ENCODE data around the gene TGFBRAP1. TPM values are rescaled to one million over a fixed set of nuclear protein-coding genes. Genes with fewer than 3 reads are reported as not detected.

Gene TGFBRAP1
- total RNA-seq, 4 donors from 2014 or later, result 13.1 to 21.8 (median 19.4) TPM

DNA sequence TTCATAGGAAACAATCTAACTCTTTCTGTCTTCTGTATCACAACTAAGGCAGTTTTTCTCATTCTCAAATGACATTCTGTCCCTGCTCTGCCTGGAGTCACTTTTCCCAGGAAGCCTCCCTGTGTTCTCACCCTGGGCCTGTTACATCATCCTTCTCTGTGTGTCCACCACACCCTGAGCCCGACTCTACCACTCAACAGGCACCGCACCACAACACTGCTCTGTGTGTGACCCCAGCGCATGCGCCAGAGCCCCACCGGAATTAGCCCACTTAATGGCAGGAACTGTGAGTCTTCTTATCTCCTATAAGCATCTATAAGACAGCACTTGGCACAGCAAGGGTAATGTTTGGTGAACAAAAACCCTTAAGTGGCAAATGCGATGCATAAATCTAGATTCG lies 32.3 kb downstream of the TGFBRAP1 start:
- intact Hi-C loops (cut with DNase I; ENCODE audit: low total_unique reads), result no loop called here
- no peak overlapping the region for H3K4me3 ChIP-seq
- no peak for DNase-seq
- TF ChIP-seq EP300 (IDR thresholded peaks at IDR 0.05; ENCODE audit: low read depth), result no peak
- TF ChIP-seq POLR2A (IDR thresholded peaks at IDR 0.05), result no peak
- TF ChIP-seq, protein P1, sequence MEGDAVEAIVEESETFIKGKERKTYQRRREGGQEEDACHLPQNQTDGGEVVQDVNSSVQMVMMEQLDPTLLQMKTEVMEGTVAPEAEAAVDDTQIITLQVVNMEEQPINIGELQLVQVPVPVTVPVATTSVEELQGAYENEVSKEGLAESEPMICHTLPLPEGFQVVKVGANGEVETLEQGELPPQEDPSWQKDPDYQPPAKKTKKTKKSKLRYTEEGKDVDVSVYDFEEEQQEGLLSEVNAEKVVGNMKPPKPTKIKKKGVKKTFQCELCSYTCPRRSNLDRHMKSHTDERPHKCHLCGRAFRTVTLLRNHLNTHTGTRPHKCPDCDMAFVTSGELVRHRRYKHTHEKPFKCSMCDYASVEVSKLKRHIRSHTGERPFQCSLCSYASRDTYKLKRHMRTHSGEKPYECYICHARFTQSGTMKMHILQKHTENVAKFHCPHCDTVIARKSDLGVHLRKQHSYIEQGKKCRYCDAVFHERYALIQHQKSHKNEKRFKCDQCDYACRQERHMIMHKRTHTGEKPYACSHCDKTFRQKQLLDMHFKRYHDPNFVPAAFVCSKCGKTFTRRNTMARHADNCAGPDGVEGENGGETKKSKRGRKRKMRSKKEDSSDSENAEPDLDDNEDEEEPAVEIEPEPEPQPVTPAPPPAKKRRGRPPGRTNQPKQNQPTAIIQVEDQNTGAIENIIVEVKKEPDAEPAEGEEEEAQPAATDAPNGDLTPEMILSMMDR (IDR thresholded peaks at IDR 0.05), result no peak
- no peak for TF ChIP-seq POLR2AphosphoS5 (IDR thresholded peaks at IDR 0.05)
- H3K27ac ChIP-seq, result no peak overlapping the region
- no peaks in the 10 kb centered on the region for H3K27me3 ChIP-seq
- H3K36me3 ChIP-seq, result peaks cover 0 to 23% (median 4%) of the 10 kb centered on the region in 4 donors
- no peaks in the 10 kb centered on the region for H3K9me3 ChIP-seq
- no peaks in the 10 kb centered on the region for H3K4me1 ChIP-seq
- 69 to 91% methylated on average over 3 to 7 of the region's 7 CpGs for WGBS, 2 donors (ENCODE audit: low coverage in 1 of 2)
- in situ Hi-C loops (cut with MboI; ENCODE audit: low pct_ligation_motif_present in 1 of 4, low pct_unique_long_range_greater_than_20kb in 1 of 4, low sequenced_read_pairs in 3 of 4), result no loop called here

DNA sequence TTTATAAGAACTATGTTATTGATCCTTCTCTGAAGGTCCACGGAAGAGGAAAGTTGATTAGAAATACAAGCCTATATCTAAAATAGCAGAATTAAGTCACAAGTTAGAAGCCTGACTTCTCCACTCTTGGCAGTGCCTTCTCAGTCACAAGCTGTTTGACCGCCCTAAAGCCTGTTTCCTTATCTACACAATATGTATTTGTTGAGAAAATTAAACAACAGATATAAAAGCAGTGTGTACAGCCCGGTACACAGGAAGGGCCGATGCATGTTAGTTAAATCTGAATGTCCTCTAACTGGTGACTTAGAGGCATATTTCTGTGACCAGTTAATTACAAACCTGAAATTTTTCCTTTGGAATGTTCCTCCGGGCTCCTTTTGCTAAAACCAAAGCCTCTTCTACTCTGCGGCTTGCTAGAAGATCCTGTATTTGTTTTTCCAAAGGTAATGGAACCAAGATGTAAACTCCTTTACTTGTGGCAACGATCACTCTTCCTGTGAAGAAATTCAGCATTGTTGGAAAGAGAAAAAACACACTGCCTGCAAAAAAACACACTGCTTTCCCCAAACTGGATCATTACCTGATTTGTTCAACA lies 33.4 kb downstream of the TGFBRAP1 start:
- no peaks in the 10 kb centered on the region for H3K4me1 ChIP-seq
- H3K27ac ChIP-seq, result no peak overlapping the region
- peaks cover 0 to 23% (median 6%) of the 10 kb centered on the region in 4 donors for H3K36me3 ChIP-seq
- no peaks in the 10 kb centered on the region for H3K9me3 ChIP-seq
- intact Hi-C loops (cut with DNase I; ENCODE audit: low total_unique reads), result no loop called here
- WGBS, 2 donors (ENCODE audit: low coverage in 1 of 2), result 54 to 61% methylated on average over 7 of the region's 7 CpGs
- H3K27me3 ChIP-seq, result no peaks in the 10 kb centered on the region
- in situ Hi-C loops (cut with MboI; ENCODE audit: low pct_ligation_motif_present in 1 of 4, low pct_unique_long_range_greater_than_20kb in 1 of 4, low sequenced_read_pairs in 3 of 4), result no loop called here
- no peak overlapping the region for H3K4me3 ChIP-seq
- TF ChIP-seq POLR2AphosphoS5 (IDR thresholded peaks at IDR 0.05) (no peak), EP300 (IDR thresholded peaks at IDR 0.05; ENCODE audit: low read depth) (no peak), POLR2A (IDR thresholded peaks at IDR 0.05) (no peak)
- TF ChIP-seq, protein P1 (IDR thresholded peaks at IDR 0.05), result no peak
- DNase-seq, result no peak

DNA sequence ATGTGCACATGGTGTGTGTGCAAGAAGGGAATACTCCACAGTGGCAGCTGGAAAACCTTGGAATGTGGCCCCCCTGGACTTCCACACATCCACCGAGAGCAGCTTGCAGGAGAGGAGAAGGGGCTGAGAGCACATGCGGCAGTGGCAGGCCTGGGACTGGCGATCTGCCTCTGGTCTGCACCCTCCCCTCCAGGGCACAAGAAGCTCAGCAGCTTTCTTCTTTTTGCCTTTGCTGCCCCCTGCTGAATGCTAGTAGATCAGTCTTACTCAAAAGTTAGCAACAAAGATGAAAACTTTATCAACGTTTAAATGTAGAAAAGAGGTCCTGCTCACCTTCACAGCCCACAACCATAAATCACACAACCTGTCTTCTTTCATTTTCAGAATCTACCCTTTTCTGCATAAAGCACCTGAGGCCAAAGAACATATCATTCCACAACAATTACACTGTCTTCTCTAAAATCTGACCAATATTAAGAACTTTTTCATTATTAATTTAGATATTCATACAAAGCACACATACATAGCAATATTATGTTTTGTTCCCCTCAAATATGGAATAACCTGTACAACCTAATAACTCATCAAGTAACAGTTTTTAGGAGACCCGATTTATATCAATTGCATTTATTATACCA lies 34.6 kb downstream of the TGFBRAP1 start:
- Histone ChIP-seq H3K4me1 (no peaks in the 10 kb centered on the region), H3K27me3 (no peaks in the 10 kb centered on the region), H3K27ac (no peak overlapping the region), H3K9me3 (no peaks in the 10 kb centered on the region), H3K36me3 (peaks cover 0 to 27% (median 10%) of the 10 kb centered on the region in 4 donors), H3K4me3 (no peak overlapping the region)
- no peak for DNase-seq
- in situ Hi-C loops (cut with MboI; ENCODE audit: low pct_ligation_motif_present in 1 of 4, low pct_unique_long_range_greater_than_20kb in 1 of 4, low sequenced_read_pairs in 3 of 4) (no loop called here), intact Hi-C loops (cut with DNase I; ENCODE audit: low total_unique reads) (no loop called here)
- no peak for TF ChIP-seq POLR2AphosphoS5 (IDR thresholded peaks at IDR 0.05)
- TF ChIP-seq, protein P1 (IDR thresholded peaks at IDR 0.05), result peak in 3 of 5 experiments; percentile 24 to 33 (median 30)
- no peak for TF ChIP-seq POLR2A (IDR thresholded peaks at IDR 0.05)
- 38 to 50% methylated on average over 2 to 5 of the region's 5 CpGs for WGBS, 2 donors (ENCODE audit: low coverage in 1 of 2)

DNA sequence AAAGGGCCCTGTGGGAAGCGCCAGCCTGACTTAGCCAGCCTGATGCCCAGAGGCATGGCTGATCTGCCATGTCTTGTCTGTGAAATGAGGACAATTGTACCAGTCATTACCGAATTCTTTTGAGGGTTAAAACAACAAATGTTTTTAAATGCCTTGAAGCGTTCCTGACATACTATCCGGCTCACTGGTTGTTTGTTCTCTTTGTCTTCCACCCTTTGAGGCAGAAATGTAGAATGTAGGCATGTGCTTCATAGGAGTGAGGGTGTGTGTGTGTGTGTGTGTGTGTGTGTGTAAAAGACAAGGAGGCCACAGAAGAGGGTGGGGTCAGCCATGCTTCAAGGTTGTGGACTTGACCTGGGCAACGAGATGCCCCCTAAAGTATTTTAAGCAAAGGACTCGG lies 35.5 kb downstream of the TGFBRAP1 start:
- Histone ChIP-seq H3K27me3 (no peaks in the 10 kb centered on the region), H3K27ac (no peak overlapping the region), H3K36me3 (peaks cover 0 to 35% (median 12%) of the 10 kb centered on the region in 4 donors), H3K4me3 (no peak overlapping the region), H3K9me3 (no peaks in the 10 kb centered on the region), H3K4me1 (no peaks in the 10 kb centered on the region)
- DNase-seq, result no peak
- intact Hi-C loops (cut with DNase I; ENCODE audit: low total_unique reads) (no loop called here), in situ Hi-C loops (cut with MboI; ENCODE audit: low pct_ligation_motif_present in 1 of 4, low pct_unique_long_range_greater_than_20kb in 1 of 4, low sequenced_read_pairs in 3 of 4) (no loop called here)
- TF ChIP-seq, protein P1 (IDR thresholded peaks at IDR 0.05), result no peak
- TF ChIP-seq POLR2AphosphoS5 (IDR thresholded peaks at IDR 0.05), result no peak
- no peak for TF ChIP-seq POLR2A (IDR thresholded peaks at IDR 0.05)
- no peak for TF ChIP-seq EP300 (IDR thresholded peaks at IDR 0.05; ENCODE audit: low read depth)
- WGBS, 2 donors (ENCODE audit: low coverage in 1 of 2), result 87 to 95% methylated on average over 4 to 6 of the region's 6 CpGs

Data from transverse colon (tissue), 4 donors.